Measurements from ENCODE around the gene PUDP.
"Not testable (repeated sequence)": the region's sequence is repeated elsewhere in the genome, so short reads cannot be mapped to it uniquely, and the experiment has no call there.

PUDP gene

GRCh38 chrX:7072856-7073255, 75.1 kb downstream of the PUDP start:
- no peak for DNase-seq

GRCh38 chrX:7071390-7071789, 76.6 kb downstream of the PUDP start:
- no peak for DNase-seq

- DNase-seq, result no peak
These were observed 78.4 kb downstream of the PUDP start for GRCh38 chrX:7069556-7069955.

- DNase-seq, result peak; percentile 59
These were observed 79.0 kb downstream of the PUDP start for GRCh38 chrX:7068939-7069367.

- DNase-seq, result no peak
These were observed 80.7 kb downstream of the PUDP start for GRCh38 chrX:7067256-7067655.

GRCh38 chrX:7065473-7065872, 82.5 kb downstream of the PUDP start:
- DNase-seq, result no peak

- no peak for DNase-seq
These were observed 85.0 kb downstream of the PUDP start for GRCh38 chrX:7062903-7063302.

- no peak for DNase-seq
These were observed 85.7 kb downstream of the PUDP start for GRCh38 chrX:7062276-7062675.

- DNase-seq, result no peak
These were observed 86.5 kb downstream of the PUDP start for GRCh38 chrX:7061429-7061828.

GRCh38 chrX:7060444-7060843, 87.5 kb downstream of the PUDP start:
- DNase-seq, result no peak

GRCh38 chrX:7059859-7060258, 88.1 kb downstream of the PUDP start:
- DNase-seq, result no peak

GRCh38 chrX:7059214-7059838, 88.6 kb downstream of the PUDP start:
- DNase-seq, result no peak

GRCh38 chrX:7055386-7056137, 92.4 kb downstream of the PUDP start:
- DNase-seq, result no peak

GRCh38 chrX:7054219-7055216, 93.4 kb downstream of the PUDP start:
- no peak for DNase-seq

GRCh38 chrX:7052541-7052940, 95.4 kb downstream of the PUDP start:
- no peak for DNase-seq

- DNase-seq, result no peak
These were observed 97.7 kb downstream of the PUDP start for GRCh38 chrX:7050271-7050670.

GRCh38 chrX:7047951-7048350, 100.0 kb downstream of the PUDP start:
- DNase-seq, result no peak

GRCh38 chrX:7045238-7045955, 102.6 kb downstream of the PUDP start:
- DNase-seq, result no peak

- not testable (repeated sequence) for DNase-seq
These were observed 104.0 kb downstream of the PUDP start for GRCh38 chrX:7043796-7044433.

GRCh38 chrX:7028246-7028645, 119.7 kb downstream of the PUDP start:
- no peak for DNase-seq

- no peak for DNase-seq
These were observed 120.9 kb downstream of the PUDP start for GRCh38 chrX:7027071-7027470.

- not testable (repeated sequence) for DNase-seq
These were observed 121.6 kb downstream of the PUDP start for GRCh38 chrX:7026365-7026764.

Data from CD4-positive, alpha-beta T cell treated with Interleukin-17A for 4 hours (primary cell).